GM13977 (cell line): Measurements from ENCODE around the gene LRRC7.

Experiments
- DNase-seq: peaks from one replicate; pipeline ENCODE4 v3.0.0; 2012; ENCODE audit warnings: low spot score
- CTCF ChIP-seq: IDR thresholded peaks from 2 replicates; pipeline ENCODE4 v1.5.1; 2012; ENCODE audit warnings: mild to moderate bottlenecking, control low read depth; ENCODE audit not compliant: insufficient read depth; ENCODE audit errors: extremely low read depth, missing control alignments
- in situ Hi-C: fragments of 300-500 bp; cut with MboI; formaldehyde crosslinking; loops from one replicate; pipeline ENCODE4 v1.12.0; 2022; ENCODE audit warnings: low sequenced_read_pairs, low pct_unique_long_range_greater_than_20kb, mixed read lengths, inconsistent platforms; ENCODE audit not compliant: unreplicated experiment

Gene LRRC7

GRCh38 chr1:69987881-69988280 lies 420.2 kb downstream of the LRRC7 start:
- in situ Hi-C loops = no loop called here
- no peak for DNase-seq
- no peak for TF ChIP-seq CTCF

- in situ Hi-C loops = no loop called here
- no peak for DNase-seq
- no peak for TF ChIP-seq CTCF
These were observed 423.9 kb downstream of the LRRC7 start for GRCh38 chr1:69991644-69992043.

- in situ Hi-C loops = no loop called here
- no peak for TF ChIP-seq CTCF
- DNase-seq = no peak
These were observed 424.9 kb downstream of the LRRC7 start for GRCh38 chr1:69992594-69992993.

- no peak for TF ChIP-seq CTCF
- no peak for DNase-seq
- in situ Hi-C loops = no loop called here
These were observed 426.1 kb downstream of the LRRC7 start for GRCh38 chr1:69993810-69994209.

- no peak for DNase-seq
- in situ Hi-C loops = no loop called here
- TF ChIP-seq CTCF = no peak
These were observed 426.5 kb downstream of the LRRC7 start for GRCh38 chr1:69994241-69994640.

GRCh38 chr1:69998847-69999246 lies 431.1 kb downstream of the LRRC7 start:
- no peak for DNase-seq
- TF ChIP-seq CTCF = no peak
- in situ Hi-C loops = no loop called here
